HEK293T (cell line): ENCODE results near the gene P4HA1.

Source experiments
- BHLHE40 ChIP-seq: fragments of 450-650 bp; IDR thresholded peaks from 2 replicates; pipeline ENCODE4 v1.6.1; 2016; ENCODE audit warnings: mild to moderate bottlenecking, moderate library complexity, borderline replicate concordance
- ELF4 ChIP-seq: fragments of 450-650 bp; IDR thresholded peaks from 2 replicates; pipeline ENCODE4 v1.6.1; 2017; ENCODE audit warnings: antibody characterized with exemption
- L3MBTL2 ChIP-seq: fragments of 450-650 bp; conservative IDR thresholded peaks from 2 replicates; pipeline ENCODE4 v1.6.1; 2016; ENCODE audit warnings: mild to moderate bottlenecking

- TF ChIP-seq BHLHE40 (no peak), L3MBTL2 (no peak), ELF4 (no peak)
Measured at GRCh38 chr10:73053275-73053674, 43.4 kb downstream of the P4HA1 start.
